ENCODE results near the gene PIK3CD. TPM values are rescaled to one million over a fixed set of nuclear protein-coding genes. Genes with fewer than 3 reads are reported as not detected.

The PIK3CD gene
- total and polyA plus RNA-seq, 5 experiments from 2014 or later, result 56.8 to 343 (median 166) TPM

DNA sequence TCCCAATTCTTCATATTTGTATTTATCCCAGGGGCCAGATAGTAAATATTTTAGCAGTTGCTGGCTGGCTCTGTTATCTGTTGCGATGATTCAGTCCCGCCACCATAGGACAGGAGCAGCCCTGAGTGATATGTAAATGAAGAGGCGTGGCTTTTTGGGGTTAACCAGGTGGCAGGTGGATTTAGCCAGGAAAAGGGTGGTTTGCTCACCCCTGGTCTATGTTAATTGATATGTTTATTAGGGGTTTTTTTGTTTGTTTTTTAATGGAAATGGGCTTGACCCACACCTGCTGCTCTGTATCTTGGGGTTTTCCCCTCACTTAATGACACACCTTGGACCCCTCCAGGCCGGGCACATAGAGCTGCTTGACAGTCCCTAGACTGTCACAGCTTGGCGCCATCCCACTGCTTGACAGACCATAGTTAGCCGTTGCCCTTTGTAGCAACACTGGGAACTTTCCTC lies 62.8 kb downstream of the PIK3CD start:
- ATAC-seq (peak; percentile 6 to 11), DNase-seq (peak in 2 of 10 donors; percentile 37 to 43)
- Mint-ChIP-seq H3K4me3 (peak overlapping the region; percentile 65 to 98 (median 90)), H3K36me3 (peaks cover 9 to 81% (median 39%) of the 10 kb centered on the region in 3 donors), H3K9me3 (no peaks in the 10 kb centered on the region), H3K27ac (peak overlapping the region; percentile 83 to 99 (median 96)), H3K4me1 (peaks cover 22 to 77% (median 71%) of the 10 kb centered on the region in 4 donors), H3K27me3 (no peaks in the 10 kb centered on the region)
- POLR2A ChIA-PET, result interaction anchor here (0.6 to 46.6 kb wide), 7 partner anchors 11 to 786 kb away, joined by 4 to 1258 read pairs (median 811); partner anchors contain the start of gene PIK3CD

DNA sequence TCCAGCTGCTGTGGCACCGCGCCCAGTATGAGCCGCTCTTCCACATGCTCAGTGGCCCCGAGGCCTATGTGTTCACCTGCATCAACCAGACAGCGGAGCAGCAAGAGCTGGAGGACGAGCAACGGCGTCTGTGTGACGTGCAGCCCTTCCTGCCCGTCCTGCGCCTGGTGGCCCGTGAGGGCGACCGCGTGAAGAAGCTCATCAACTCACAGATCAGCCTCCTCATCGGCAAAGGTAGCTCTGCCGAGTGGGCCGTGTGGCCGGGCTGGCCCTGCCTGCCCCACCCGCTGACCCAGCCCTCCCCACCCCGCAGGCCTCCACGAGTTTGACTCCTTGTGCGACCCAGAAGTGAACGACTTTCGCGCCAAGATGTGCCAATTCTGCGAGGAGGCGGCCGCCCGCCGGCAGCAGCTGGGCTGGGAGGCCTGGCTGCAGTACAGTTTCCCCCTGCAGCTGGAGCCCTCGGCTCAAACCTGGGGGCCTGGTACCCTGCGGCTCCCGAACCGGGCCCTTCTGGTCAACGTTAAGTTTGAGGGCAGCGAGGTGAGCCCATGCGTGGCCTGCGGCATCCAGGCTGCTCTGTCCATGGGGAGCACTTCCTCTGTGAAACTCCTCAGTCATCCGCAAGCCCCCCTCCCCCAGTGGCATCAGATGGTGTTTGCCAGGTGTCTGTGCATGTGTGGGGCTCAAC lies 64.2 kb downstream of the PIK3CD start:
- H3K9me3 Mint-ChIP-seq, result no peaks in the 10 kb centered on the region
- H3K36me3 Mint-ChIP-seq, result peaks cover 9 to 81% (median 34%) of the 10 kb centered on the region in 3 donors
- no peaks in the 10 kb centered on the region for H3K27me3 Mint-ChIP-seq
- POLR2A ChIA-PET, result interaction anchor here (0.9 to 46.6 kb wide), 14 partner anchors 9 to 790 kb away, joined by 3 to 1258 read pairs (median 14); partner anchors contain the start of genes CLSTN1, PIK3CD and SLC25A33
- H3K27ac Mint-ChIP-seq, result peak overlapping the region; percentile 95 to 100 (median 98)
- H3K4me3 Mint-ChIP-seq, result peak overlapping the region; percentile 85 to 98 (median 94)
- H3K4me1 Mint-ChIP-seq, result peaks cover 23 to 79% (median 71%) of the 10 kb centered on the region in 4 donors
- peak; percentile 37 to 58 for ATAC-seq
- peak; percentile 59 to 90 (median 72) for DNase-seq

DNA sequence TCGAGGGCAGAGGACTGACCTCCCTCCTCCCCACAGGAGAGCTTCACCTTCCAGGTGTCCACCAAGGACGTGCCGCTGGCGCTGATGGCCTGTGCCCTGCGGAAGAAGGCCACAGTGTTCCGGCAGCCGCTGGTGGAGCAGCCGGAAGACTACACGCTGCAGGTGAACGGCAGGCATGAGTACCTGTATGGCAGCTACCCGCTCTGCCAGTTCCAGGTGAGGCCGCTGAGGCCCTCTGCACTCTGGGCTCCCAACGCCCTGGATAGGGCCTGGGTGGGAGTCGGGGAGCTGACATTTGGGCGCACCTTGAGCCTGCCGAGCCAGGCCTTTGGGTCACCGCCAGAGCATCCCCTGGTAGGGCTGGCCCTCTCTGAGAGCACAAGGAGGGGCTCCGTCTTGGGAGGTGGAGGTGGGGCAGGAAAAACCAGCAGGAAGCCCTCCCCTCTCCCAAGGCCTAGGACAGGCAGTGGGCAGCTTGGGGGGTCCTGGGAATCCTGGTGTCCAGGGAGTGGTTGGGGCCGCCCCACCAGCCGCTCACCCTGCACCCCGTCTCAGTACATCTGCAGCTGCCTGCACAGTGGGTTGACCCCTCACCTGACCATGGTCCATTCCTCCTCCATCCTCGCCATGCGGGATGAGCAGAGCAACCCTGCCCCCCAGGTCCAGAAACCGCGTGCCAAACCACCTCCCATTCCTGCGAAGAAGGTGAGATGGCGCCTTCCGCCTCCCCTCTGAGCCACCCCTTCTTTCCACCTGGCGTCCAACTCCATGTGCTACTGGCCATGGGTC lies 65.1 kb downstream of the PIK3CD start:
- POLR2A ChIA-PET, result interaction anchor here (0.9 to 46.6 kb wide), 15 partner anchors 8 to 791 kb away, joined by 3 to 1258 read pairs (median 8); partner anchors contain the start of genes CLSTN1, PIK3CD and SLC25A33
- H3K9me3 Mint-ChIP-seq, result no peaks in the 10 kb centered on the region
- H3K4me1 Mint-ChIP-seq, result peaks cover 23 to 76% (median 71%) of the 10 kb centered on the region in 4 donors
- H3K27ac Mint-ChIP-seq, result peak overlapping the region; percentile 82 to 100 (median 98)
- H3K36me3 Mint-ChIP-seq, result peaks cover 9 to 81% (median 32%) of the 10 kb centered on the region in 3 donors
- H3K27me3 Mint-ChIP-seq, result no peaks in the 10 kb centered on the region
- H3K4me3 Mint-ChIP-seq, result peak overlapping the region; percentile 85 to 98 (median 94)
- DNase-seq, result peak in 4 of 10 donors; percentile 49 to 60 (median 54)
- no peak for ATAC-seq

DNA sequence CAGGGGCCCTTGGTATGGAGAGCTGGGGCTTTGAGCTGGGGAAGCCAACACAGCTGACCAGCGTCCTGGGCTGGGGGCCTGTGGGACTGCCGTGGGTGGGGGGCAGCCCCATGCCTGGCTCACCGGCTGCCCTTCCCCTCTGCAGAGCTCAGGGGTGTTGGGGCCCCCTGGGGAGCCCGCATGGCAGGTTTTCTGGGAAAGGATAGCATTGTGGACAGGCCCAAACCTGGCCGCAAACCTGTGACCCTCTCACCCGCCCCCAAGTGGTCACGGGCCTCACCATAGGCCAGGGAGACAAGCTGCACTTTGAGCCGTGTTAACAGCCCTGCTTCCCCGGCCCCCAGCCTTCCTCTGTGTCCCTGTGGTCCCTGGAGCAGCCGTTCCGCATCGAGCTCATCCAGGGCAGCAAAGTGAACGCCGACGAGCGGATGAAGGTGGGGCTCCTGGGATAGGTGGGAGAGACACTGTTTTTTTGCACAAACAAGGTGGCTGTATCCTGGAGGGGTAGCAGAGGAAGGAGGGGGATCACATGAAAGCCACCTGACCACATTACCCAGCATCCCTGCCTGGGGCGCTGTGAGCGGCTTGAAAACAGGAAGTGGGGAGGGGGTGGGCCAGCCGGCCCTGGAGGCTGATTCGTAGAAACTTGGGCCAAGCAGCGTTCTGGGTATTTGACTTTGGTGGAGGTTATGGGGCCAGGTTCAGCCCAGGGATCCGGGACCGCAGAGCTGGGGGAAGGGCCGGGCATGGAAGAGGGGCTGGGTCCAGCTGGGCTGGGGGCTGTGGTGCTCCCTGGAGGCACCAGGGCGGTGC lies 65.9 kb downstream of the PIK3CD start:
- Mint-ChIP-seq H3K4me1 (peaks cover 24 to 77% (median 69%) of the 10 kb centered on the region in 4 donors), H3K27me3 (no peaks in the 10 kb centered on the region), H3K36me3 (peaks cover 9 to 82% (median 33%) of the 10 kb centered on the region in 3 donors), H3K4me3 (peak overlapping the region; percentile 85 to 98 (median 94)), H3K9me3 (no peaks in the 10 kb centered on the region), H3K27ac (peak overlapping the region; percentile 82 to 100 (median 98))
- ATAC-seq, result peak; percentile 68 to 78
- peak; percentile 68 to 97 (median 90) for DNase-seq
- POLR2A ChIA-PET, result interaction anchor here (1.0 to 46.6 kb wide), 14 partner anchors 7 to 792 kb away, joined by 3 to 1258 read pairs (median 14); partner anchors contain the start of genes CLSTN1, PIK3CD and SLC25A33

DNA sequence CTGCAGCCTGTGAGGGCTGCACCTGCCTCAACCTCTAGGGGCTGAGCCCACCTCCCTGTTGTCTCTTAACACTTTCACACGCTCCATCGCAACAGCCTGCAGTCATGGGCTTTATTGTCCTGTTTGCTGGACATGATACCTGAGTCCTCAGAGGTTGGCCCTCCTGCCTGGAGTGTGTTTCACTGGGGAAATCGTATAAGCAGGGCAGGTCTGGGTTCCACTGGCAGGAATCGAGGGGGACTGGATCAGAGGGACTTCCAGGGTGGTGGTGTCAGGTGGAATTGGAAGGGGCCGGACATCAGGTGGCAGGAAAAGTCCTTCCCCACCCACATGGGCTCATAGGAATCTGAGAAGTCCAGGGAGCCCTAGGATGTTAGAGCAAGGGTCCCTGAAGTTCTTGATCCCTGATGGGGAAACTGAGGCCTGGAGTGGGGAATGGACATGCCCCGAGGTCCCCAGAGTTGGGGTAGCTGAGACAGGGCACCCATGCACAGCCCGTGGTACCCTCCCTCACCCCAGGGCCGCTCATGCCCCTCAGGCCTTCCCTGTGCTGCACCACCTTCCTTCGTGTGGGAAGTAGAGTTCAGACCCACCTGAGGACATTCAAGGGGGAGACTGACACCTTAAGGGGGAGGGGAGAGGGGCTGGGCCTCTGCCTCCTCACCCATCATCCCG lies 66.6 kb downstream of the PIK3CD start:
- Mint-ChIP-seq H3K36me3 (peaks cover 9 to 82% (median 37%) of the 10 kb centered on the region in 3 donors), H3K9me3 (no peaks in the 10 kb centered on the region), H3K27me3 (no peaks in the 10 kb centered on the region), H3K4me1 (peaks cover 23 to 77% (median 67%) of the 10 kb centered on the region in 4 donors), H3K27ac (peak overlapping the region; percentile 82 to 100 (median 98)), H3K4me3 (peak overlapping the region; percentile 85 to 98 (median 94))
- ATAC-seq (no peak), DNase-seq (peak in 1 of 10 donors; percentile 55)
- POLR2A ChIA-PET, result interaction anchor here (1.0 to 46.6 kb wide), 12 partner anchors 7 to 179 kb away, joined by 3 to 1258 read pairs (median 30); partner anchors contain the start of genes PIK3CD and SLC25A33

DNA sequence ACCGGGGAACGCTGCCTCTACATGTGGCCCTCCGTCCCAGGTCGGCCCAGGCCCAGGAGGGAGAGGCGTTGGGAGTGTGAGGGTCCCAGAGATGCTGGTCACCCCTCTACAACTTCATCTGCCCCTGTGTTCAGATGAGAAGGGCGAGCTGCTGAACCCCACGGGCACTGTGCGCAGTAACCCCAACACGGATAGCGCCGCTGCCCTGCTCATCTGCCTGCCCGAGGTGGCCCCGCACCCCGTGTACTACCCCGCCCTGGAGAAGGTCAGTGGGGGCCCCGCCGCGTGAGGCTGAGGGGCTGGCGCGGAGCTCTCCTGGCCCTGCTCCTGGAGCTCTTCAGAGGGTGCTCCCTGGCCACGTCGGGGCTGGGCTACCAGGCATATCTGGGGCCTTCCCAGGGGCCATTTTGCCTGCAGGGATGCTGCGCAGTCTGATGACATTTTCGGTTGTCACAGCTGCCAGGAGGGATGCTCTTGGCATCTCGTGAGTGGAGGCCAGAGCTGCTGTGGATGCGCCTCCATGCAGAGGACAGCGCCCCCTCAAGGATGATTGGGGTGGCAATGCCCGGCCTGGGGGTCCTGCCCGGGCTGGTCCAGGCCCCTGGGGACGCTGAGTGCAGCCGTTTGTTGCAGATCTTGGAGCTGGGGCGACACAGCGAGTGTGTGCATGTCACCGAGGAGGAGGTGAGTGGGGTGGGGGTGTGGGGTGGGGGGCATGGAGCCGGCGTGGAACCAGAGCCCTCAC lies 68.6 kb downstream of the PIK3CD start:
- Mint-ChIP-seq H3K27me3 (no peaks in the 10 kb centered on the region), H3K4me1 (peaks cover 26 to 84% (median 71%) of the 10 kb centered on the region in 4 donors), H3K4me3 (peak overlapping the region; percentile 15 to 89 (median 72)), H3K9me3 (no peaks in the 10 kb centered on the region), H3K27ac (peak overlapping the region; percentile 74 to 99 (median 92)), H3K36me3 (peaks cover 9 to 89% (median 46%) of the 10 kb centered on the region in 3 donors)
- DNase-seq, result peak in 1 of 10 donors; percentile 63
- ATAC-seq, result no peak
- POLR2A ChIA-PET, result interaction anchor here (1.2 to 46.6 kb wide), 9 partner anchors 5 to 191 kb away, joined by 4 to 1258 read pairs (median 18); partner anchors contain the start of gene PIK3CD

DNA sequence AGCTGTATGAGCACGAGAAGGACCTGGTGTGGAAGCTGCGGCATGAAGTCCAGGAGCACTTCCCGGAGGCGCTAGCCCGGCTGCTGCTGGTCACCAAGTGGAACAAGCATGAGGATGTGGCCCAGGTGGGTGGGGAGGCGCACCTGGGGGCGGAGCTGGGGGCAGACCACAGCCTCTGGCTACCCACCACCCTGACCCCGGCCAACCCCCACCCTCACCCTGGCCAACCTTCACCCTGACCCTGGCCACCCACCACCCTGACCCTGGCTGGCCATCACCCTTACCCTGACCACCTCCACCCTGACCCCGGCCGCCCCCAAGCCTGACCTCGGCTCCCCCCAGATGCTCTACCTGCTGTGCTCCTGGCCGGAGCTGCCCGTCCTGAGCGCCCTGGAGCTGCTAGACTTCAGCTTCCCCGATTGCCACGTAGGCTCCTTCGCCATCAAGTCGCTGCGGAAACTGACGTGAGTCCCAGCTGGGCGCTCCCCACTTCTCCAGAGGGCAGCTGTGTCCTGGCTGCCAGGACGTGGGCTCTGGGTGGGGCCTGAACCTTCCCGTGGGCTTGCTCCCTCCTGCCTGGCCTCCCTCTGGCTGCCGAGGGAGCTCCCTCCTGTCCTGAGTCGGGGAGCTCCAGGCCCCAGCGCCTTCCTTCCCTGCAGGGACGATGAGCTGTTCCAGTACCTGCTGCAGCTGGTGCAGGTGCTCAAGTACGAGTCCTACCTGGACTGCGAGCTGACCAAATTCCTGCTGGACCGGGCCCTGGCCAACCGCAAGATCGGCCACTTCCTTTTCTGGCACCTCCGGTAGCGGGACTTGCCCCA lies 69.5 kb downstream of the PIK3CD start:
- ATAC-seq, result no peak
- peaks cover 23 to 83% (median 67%) of the 10 kb centered on the region in 4 donors for H3K4me1 Mint-ChIP-seq
- no peaks in the 10 kb centered on the region for H3K9me3 Mint-ChIP-seq
- H3K27ac Mint-ChIP-seq, result peak overlapping the region; percentile 67 to 94 (median 88)
- peaks cover 9 to 88% (median 44%) of the 10 kb centered on the region in 3 donors for H3K36me3 Mint-ChIP-seq
- POLR2A ChIA-PET, result interaction anchor here (0.6 to 46.6 kb wide), 14 partner anchors 4 to 312 kb away, joined by 3 to 1258 read pairs (median 6); partner anchors contain the start of genes PIK3CD and UBE4B
- peak overlapping the region; percentile 48 to 89 (median 78) for H3K4me3 Mint-ChIP-seq
- peak in 2 of 10 donors; percentile 48 to 66 for DNase-seq
- H3K27me3 Mint-ChIP-seq, result no peaks in the 10 kb centered on the region

DNA sequence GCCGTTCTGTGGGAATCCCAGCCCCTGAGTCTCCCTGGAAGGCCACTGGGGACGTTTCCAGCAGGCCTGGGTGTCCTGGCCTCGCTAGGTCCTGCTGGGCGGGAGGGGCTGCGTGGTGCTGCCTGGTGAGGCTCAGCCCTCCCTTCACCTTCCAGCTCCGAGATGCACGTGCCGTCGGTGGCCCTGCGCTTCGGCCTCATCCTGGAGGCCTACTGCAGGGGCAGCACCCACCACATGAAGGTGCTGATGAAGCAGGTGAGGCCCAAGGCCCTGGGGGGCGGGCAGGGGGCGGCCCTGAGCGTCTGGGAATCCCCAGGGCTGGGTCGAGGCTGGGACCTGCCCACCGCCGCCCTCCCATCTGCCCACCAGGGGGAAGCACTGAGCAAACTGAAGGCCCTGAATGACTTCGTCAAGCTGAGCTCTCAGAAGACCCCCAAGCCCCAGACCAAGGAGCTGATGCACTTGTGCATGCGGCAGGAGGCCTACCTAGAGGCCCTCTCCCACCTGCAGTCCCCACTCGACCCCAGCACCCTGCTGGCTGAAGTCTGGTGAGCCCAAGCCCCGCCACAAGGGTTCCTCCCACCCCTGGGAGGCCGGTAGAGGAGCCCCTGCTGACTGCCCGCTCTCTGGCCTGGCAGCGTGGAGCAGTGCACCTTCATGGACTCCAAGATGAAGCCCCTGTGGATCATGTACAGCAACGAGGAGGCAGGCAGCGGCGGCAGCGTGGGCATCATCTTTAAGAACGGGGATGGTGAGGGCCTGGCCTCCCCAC lies 70.3 kb downstream of the PIK3CD start:
- peak; percentile 78 to 94 (median 89) for DNase-seq
- H3K4me1 Mint-ChIP-seq, result peaks cover 23 to 84% (median 69%) of the 10 kb centered on the region in 4 donors
- H3K36me3 Mint-ChIP-seq, result peaks cover 9 to 87% (median 45%) of the 10 kb centered on the region in 3 donors
- peak overlapping the region; percentile 48 to 89 (median 78) for H3K4me3 Mint-ChIP-seq
- no peaks in the 10 kb centered on the region for H3K9me3 Mint-ChIP-seq
- peak; percentile 48 to 68 for ATAC-seq
- no peaks in the 10 kb centered on the region for H3K27me3 Mint-ChIP-seq
- peak overlapping the region; percentile 72 to 94 (median 84) for H3K27ac Mint-ChIP-seq
- POLR2A ChIA-PET, result interaction anchor here (0.6 to 46.6 kb wide), 13 partner anchors 3 to 311 kb away, joined by 3 to 1258 read pairs (median 7); partner anchors contain the start of genes PIK3CD and UBE4B

DNA sequence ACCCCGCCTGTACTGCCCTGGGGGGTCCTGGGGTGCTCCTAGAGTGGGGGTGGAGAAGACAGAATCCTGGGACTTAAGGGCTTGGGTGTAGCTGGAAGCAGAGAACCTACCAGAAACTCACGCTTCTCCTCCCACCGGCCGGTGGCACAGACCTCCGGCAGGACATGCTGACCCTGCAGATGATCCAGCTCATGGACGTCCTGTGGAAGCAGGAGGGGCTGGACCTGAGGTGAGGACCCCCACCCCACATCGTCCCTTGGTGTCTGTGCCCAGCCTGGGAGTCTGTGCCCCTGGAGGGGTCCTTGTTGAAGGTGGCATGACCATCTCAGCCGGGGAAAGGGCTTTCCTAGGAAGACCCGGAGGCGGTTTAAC lies 70.8 kb downstream of the PIK3CD start:
- POLR2A ChIA-PET, result interaction anchor here (1.3 to 46.6 kb wide), 7 partner anchors 2 to 311 kb away, joined by 4 to 1258 read pairs (median 811); partner anchors contain the start of genes PIK3CD and UBE4B
- peak in 1 of 10 donors; percentile 57 for DNase-seq

More for the DNA sequence above, 70.8 kb downstream of the PIK3CD start:
- no peaks in the 10 kb centered on the region for H3K9me3 Mint-ChIP-seq
- ATAC-seq, result no peak
- H3K36me3 Mint-ChIP-seq, result peaks cover 8 to 87% (median 43%) of the 10 kb centered on the region in 3 donors
- H3K27ac Mint-ChIP-seq, result peak overlapping the region in 9 of 10 donors; percentile 51 to 94 (median 82)
- H3K4me1 Mint-ChIP-seq, result peaks cover 24 to 86% (median 69%) of the 10 kb centered on the region in 4 donors
- H3K27me3 Mint-ChIP-seq, result no peaks in the 10 kb centered on the region
- H3K4me3 Mint-ChIP-seq, result peak overlapping the region in 6 of 10 donors; percentile 47 to 87 (median 60)

Data from naive thymus-derived CD8-positive, alpha-beta T cell (primary cell).